ENCODE measurements around the gene ATP6V0C.
"Not testable (repeated sequence)": the region's sequence is repeated elsewhere in the genome, so short reads cannot be mapped to it uniquely, and the experiment has no call there.

The ATP6V0C gene

DNA sequence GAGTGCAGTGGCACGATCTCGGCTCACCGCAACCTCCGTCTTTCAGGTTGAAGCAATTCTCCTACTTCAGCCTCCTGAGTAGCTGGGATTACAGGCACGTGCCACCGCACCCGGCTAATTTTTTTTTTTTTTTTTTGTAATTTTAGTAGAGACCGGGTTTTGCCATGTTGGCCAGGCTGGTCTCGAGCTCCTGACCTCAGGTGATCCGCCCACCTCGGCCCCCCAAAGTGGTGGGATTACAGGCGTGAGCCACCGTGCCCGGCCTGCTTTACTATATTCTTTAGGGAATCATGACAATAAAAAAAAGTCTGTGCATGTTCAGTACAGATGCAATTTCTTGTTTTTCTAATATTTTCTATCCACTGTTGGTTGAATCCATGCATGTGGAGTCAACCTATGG is 30.0 kb downstream of the ATP6V0C start:
- not testable (repeated sequence) for H3K36me3 ChIP-seq (ENCODE audit: insufficient read depth, low read length); H3K27me3 ChIP-seq (ENCODE audit: insufficient read depth, low read length); H3K27ac ChIP-seq (ENCODE audit: low read depth, low read length); H3K4me3 ChIP-seq (ENCODE audit: low read depth, low read length); H2AFZ ChIP-seq (ENCODE audit: low read length, unreplicated experiment); H3K4me1 ChIP-seq (ENCODE audit: control insufficient read depth, insufficient read depth, low read length, unreplicated experiment)
- H3K79me2 ChIP-seq (ENCODE audit: control insufficient read depth, insufficient read depth, low read length, unreplicated experiment), result peaks cover 51% of the 10 kb centered on the region

DNA sequence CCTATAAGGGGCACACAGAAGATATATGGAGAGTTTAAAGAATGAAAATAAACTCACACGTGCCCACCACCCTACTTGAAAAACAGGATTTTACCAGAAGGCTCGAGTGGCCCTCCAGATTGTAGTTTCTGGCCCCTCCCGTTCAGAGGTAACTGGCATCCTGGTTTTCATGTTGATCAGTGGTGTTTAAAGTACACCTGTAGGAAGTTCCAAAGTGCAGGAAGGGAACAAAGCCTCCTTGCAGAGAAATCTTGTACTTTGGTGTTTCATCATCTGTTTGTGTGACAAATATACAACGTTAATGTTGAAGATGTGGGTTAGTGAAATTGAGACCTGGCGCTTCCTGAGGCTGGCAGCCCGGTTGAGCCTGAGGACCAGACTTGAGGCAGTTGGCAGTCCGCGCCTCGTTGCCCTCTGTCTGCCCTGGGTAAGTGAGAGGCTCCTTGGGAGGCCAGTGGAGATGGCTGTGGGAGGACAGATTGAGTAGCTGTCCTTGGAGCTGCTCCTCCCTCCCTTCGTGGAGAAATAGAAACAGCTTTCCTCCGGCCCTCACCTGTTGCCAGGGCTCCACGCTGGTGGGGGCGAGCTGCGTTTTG is 36.6 kb downstream of the ATP6V0C start:
- H3K79me2 ChIP-seq (ENCODE audit: control insufficient read depth, insufficient read depth, low read length, unreplicated experiment), result peaks cover 13% of the 10 kb centered on the region
- not testable (repeated sequence) for H3K27ac ChIP-seq (ENCODE audit: low read depth, low read length); H3K36me3 ChIP-seq (ENCODE audit: insufficient read depth, low read length); H3K4me3 ChIP-seq (ENCODE audit: low read depth, low read length); H2AFZ ChIP-seq (ENCODE audit: low read length, unreplicated experiment); H3K27me3 ChIP-seq (ENCODE audit: insufficient read depth, low read length); H3K4me1 ChIP-seq (ENCODE audit: control insufficient read depth, insufficient read depth, low read length, unreplicated experiment)

DNA sequence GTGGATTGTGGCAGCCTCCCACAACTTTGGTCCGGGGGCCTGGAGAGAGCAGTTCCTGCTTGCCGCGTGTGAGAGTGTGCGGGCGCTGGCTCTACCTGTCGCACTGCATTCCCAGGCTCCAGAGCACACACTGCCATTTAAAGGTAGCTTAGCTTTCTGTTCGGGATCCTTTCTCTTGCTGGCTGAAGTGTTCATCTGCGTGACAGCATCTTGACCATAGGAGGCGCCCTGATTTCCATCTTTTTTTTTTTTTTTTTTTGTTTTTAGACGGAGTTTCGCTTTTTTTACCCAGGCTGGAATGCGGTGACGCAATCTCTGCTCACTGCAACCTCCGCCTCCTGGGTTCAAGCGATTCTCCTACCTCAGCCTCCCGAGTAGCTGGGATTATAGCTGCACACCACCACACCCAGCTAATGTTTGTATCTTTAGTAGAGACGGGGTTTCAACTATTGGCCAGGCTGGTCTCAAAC is 37.7 kb downstream of the ATP6V0C start:
- H3K27me3 ChIP-seq (ENCODE audit: insufficient read depth, low read length); H3K27ac ChIP-seq (ENCODE audit: low read depth, low read length); H2AFZ ChIP-seq (ENCODE audit: low read length, unreplicated experiment); H3K36me3 ChIP-seq (ENCODE audit: insufficient read depth, low read length); H3K4me1 ChIP-seq (ENCODE audit: control insufficient read depth, insufficient read depth, low read length, unreplicated experiment); H3K79me2 ChIP-seq (ENCODE audit: control insufficient read depth, insufficient read depth, low read length, unreplicated experiment); H3K4me3 ChIP-seq (ENCODE audit: low read depth, low read length): not testable (repeated sequence)

DNA sequence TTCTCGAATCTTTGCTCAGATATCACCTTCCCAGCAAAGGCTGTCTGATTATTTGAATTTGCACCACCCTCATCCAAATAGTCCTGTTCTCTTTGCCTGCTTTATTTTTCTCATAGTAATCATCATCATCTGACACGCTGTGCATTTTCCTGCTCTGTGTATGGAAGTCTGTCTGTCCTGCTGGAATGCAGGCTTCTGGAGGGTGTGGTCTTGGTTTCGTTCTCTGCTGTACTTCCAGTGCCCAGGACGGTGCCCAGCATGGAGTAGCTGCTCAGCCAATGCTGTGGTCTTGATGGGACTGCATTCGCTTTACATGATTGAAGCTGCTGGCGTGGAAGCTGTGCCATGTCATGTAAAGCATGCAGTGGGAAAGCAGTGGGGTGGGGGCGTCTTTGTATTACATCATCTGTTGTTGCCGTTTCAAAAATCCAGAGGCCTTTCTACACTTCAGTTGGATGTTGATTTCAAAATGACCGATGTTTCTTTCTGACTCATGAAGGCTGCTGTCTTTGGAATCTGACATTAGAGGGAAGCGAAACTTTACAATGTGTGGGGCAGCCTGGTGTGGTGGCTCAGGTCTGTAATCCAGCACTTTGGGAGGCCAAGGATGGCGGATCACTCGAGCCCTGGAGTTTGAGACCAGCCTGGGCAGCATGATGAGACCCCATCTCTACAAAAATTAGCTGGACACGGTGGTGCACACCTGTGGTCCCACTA is 41.1 kb downstream of the ATP6V0C start:
- not testable (repeated sequence) for H3K4me3 ChIP-seq (ENCODE audit: low read depth, low read length); H2AFZ ChIP-seq (ENCODE audit: low read length, unreplicated experiment); H3K79me2 ChIP-seq (ENCODE audit: control insufficient read depth, insufficient read depth, low read length, unreplicated experiment); H3K27me3 ChIP-seq (ENCODE audit: insufficient read depth, low read length); H3K36me3 ChIP-seq (ENCODE audit: insufficient read depth, low read length); H3K4me1 ChIP-seq (ENCODE audit: control insufficient read depth, insufficient read depth, low read length, unreplicated experiment); H3K27ac ChIP-seq (ENCODE audit: low read depth, low read length)

DNA sequence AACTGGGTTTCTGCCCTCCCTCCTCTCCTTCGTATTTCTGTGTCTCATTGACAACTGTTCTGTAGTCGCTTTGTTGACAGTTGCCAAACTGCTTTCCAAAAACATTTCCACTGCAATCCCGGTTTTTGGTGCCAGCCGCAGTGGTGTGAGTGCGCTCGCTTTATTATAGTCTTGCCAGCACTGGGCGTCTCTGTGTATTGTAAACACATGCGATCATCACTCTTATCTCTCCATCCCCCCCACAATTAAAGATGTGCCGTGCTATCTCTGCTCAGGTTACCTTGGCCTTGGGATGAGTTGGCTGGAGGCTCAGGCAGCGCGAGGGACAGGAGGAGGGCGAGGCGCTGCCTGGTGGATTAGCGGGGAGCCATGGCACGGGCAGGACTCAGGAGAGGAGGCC is 43.4 kb downstream of the ATP6V0C start:
- not testable (repeated sequence) for H2AFZ ChIP-seq (ENCODE audit: low read length, unreplicated experiment); H3K4me3 ChIP-seq (ENCODE audit: low read depth, low read length); H3K27me3 ChIP-seq (ENCODE audit: insufficient read depth, low read length); H3K4me1 ChIP-seq (ENCODE audit: control insufficient read depth, insufficient read depth, low read length, unreplicated experiment); H3K27ac ChIP-seq (ENCODE audit: low read depth, low read length); H3K79me2 ChIP-seq (ENCODE audit: control insufficient read depth, insufficient read depth, low read length, unreplicated experiment); H3K36me3 ChIP-seq (ENCODE audit: insufficient read depth, low read length)

DNA sequence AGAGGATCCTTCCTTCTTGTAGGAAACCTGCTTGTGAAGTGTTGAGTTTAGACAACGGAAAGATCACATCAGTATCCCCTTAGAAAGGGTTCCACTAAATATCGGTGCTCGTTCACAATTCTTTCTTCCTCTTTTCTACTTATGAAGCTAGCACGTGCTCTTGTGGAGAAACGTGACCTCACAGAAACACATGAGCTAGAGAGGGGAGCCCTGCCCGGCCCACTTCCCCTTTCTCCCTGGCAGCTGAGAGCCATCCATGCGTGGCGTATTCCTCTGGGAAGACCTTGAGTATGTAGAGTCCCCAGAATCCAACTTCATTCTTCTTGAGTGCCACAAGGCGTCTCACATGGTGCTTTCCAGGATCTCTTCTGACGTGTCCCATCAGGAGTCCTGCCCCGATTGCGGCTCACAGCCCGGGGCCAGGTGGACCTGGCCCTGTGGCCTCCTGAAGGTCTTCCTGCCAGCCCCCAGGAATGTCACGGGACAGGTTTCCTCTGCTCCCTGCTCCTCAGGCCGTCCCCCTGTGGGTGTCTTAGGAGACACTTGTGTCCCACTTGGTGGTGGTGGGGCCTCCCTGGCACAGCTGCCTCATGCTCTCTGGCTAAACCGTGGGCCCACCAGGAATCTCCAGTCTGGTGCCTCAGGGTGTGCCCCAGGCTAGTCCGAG is 46.5 kb downstream of the ATP6V0C start:
- not testable (repeated sequence) for H3K27ac ChIP-seq (ENCODE audit: low read depth, low read length)

DNA sequence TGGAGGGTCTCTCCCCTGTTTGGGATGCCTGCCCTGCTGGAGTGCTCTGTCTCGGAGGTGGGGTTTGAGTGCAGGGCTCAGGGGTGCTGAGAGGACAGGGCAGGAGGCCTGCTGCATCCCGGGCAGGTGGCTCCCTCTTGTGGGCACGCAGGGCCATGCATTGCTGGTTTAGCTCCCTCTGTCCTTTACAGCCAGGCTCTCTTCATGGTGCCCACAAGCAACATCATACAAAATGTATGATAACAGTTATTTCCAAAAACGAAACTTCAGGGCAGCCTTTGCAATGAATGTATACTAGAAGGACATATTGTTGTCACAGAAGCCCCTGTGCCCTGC is 47.0 kb downstream of the ATP6V0C start:
- not testable (repeated sequence) for H3K79me2 ChIP-seq (ENCODE audit: control insufficient read depth, insufficient read depth, low read length, unreplicated experiment); H3K4me1 ChIP-seq (ENCODE audit: control insufficient read depth, insufficient read depth, low read length, unreplicated experiment)

More for the DNA sequence above, 46.5 kb downstream of the ATP6V0C start:
- not testable (repeated sequence) for H2AFZ ChIP-seq (ENCODE audit: low read length, unreplicated experiment); H3K4me1 ChIP-seq (ENCODE audit: control insufficient read depth, insufficient read depth, low read length, unreplicated experiment); H3K4me3 ChIP-seq (ENCODE audit: low read depth, low read length); H3K36me3 ChIP-seq (ENCODE audit: insufficient read depth, low read length); H3K79me2 ChIP-seq (ENCODE audit: control insufficient read depth, insufficient read depth, low read length, unreplicated experiment); H3K27me3 ChIP-seq (ENCODE audit: insufficient read depth, low read length)

DNA sequence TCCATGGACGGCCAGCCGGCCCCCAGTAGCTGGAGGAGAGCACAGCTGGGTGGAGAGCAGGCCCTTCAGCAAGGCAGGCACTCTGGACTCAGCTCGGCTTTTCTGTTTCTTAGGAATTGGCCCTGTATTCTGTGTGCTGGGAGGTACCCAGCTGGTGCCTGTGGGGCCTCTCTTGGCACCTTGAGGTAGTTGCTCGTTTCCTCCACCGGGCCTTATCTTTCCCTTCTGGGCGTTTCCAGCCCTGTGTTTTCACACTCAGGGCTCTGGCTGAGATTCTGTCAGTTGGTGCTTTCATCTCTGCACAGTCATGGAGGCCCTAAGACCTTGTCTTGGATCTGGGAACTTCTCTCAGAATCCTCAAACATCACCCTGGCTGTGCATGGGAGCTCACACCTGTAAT is 53.8 kb downstream of the ATP6V0C start:
- not testable (repeated sequence) for H3K79me2 ChIP-seq (ENCODE audit: control insufficient read depth, insufficient read depth, low read length, unreplicated experiment); H3K27ac ChIP-seq (ENCODE audit: low read depth, low read length); H3K4me1 ChIP-seq (ENCODE audit: control insufficient read depth, insufficient read depth, low read length, unreplicated experiment); H3K27me3 ChIP-seq (ENCODE audit: insufficient read depth, low read length); H3K4me3 ChIP-seq (ENCODE audit: low read depth, low read length); H2AFZ ChIP-seq (ENCODE audit: low read length, unreplicated experiment); H3K36me3 ChIP-seq (ENCODE audit: insufficient read depth, low read length)

More for the DNA sequence above, 47.0 kb downstream of the ATP6V0C start:
- H3K4me3 ChIP-seq (ENCODE audit: low read depth, low read length); H3K27ac ChIP-seq (ENCODE audit: low read depth, low read length); H3K36me3 ChIP-seq (ENCODE audit: insufficient read depth, low read length); H3K27me3 ChIP-seq (ENCODE audit: insufficient read depth, low read length); H2AFZ ChIP-seq (ENCODE audit: low read length, unreplicated experiment): not testable (repeated sequence)

DNA sequence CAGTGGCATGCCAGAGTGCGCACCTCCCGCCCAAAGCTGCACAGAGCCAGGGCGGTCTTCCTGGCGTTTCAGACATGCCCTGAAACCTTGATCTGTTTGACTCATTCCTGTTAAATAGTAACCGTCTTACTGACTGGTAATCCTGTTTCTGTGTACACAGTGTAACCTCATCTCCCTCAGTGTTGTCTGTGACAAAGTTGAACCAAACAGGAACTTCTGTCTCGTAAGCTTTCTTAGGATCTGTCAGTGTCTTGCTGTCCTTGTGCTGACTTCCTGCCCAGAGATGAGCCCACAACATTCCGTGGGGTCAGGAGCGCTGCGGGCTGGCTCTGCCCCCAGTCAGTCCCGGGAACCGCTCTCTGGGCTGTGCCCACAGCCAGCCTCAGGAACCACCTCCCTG is 54.8 kb downstream of the ATP6V0C start:
- not testable (repeated sequence) for H3K27ac ChIP-seq (ENCODE audit: low read depth, low read length); H3K4me3 ChIP-seq (ENCODE audit: low read depth, low read length); H2AFZ ChIP-seq (ENCODE audit: low read length, unreplicated experiment); H3K79me2 ChIP-seq (ENCODE audit: control insufficient read depth, insufficient read depth, low read length, unreplicated experiment); H3K36me3 ChIP-seq (ENCODE audit: insufficient read depth, low read length); H3K4me1 ChIP-seq (ENCODE audit: control insufficient read depth, insufficient read depth, low read length, unreplicated experiment); H3K27me3 ChIP-seq (ENCODE audit: insufficient read depth, low read length)
